T47D (cell line): ENCODE results near the gene TNNC2.

Experiments used
- DNase-seq, 2 experiments: peaks; one replicate each; pipeline versions ENCODE4 v3.0.0 to v3.0.0-alpha.2; 2011 to 2012; ENCODE audit warnings: low read depth in 1 of 2, low spot score in 1 of 2
- JUND ChIP-seq: IDR thresholded peaks from 2 replicates; pipeline ENCODE4 v1.6.1; 2012; ENCODE audit warnings: low read depth
- in situ Hi-C: cut with HindIII; loops from 2 replicates; pipeline ENCODE4 v1.10.0; 2016; ENCODE audit warnings: low sequenced_read_pairs, low pct_unique_long_range_greater_than_20kb

The TNNC2 gene

GRCh38 chr20:45780159-45780558, 47.0 kb downstream of the TNNC2 start:
- TF ChIP-seq JUND: no peak
- in situ Hi-C loops: no loop called here
- DNase-seq: no peak

- peak; percentile 81 to 98 for DNase-seq
- TF ChIP-seq JUND: peak; percentile 99
- in situ Hi-C loops: no loop called here
Observed at GRCh38 chr20:45779011-45779915, 47.8 kb downstream of the TNNC2 start.

GRCh38 chr20:45776931-45777330, 50.2 kb downstream of the TNNC2 start:
- in situ Hi-C loops: no loop called here
- TF ChIP-seq JUND: no peak

GRCh38 chr20:45775411-45775810, 51.7 kb downstream of the TNNC2 start:
- DNase-seq: no peak
- no peak for TF ChIP-seq JUND
- in situ Hi-C loops: no loop called here

More at GRCh38 chr20:45776931-45777330, 50.2 kb downstream of the TNNC2 start:
- no peak for DNase-seq

GRCh38 chr20:45774945-45775344, 52.2 kb downstream of the TNNC2 start:
- in situ Hi-C loops: no loop called here
- no peak for TF ChIP-seq JUND

More at GRCh38 chr20:45774945-45775344, 52.2 kb downstream of the TNNC2 start:
- DNase-seq: no peak
